CD14-positive monocyte (primary cell): ENCODE measurements around the gene PPFIBP2. TPM values are rescaled to one million over a fixed set of nuclear protein-coding genes. Genes with fewer than 3 reads are reported as not detected.

Experiments used
- DNase-seq, 3 donors: peaks; one replicate each; pipeline ENCODE4 v3.0.0-alpha.2; 2011 to 2022
- H2AFZ ChIP-seq: 2 replicates; pipeline ENCODE4 v1.6.0; 2012; ENCODE audit warnings: mild to moderate bottlenecking, low read depth, low read length, inconsistent platforms; ENCODE audit not compliant: insufficient read depth, poor library complexity, severe bottlenecking
- H3K27ac ChIP-seq, 2 donors: 1 replicate in 1 of 2; 2 replicates in 1 of 2; pipeline ENCODE4 v1.5.1; 2012 to 2013; ENCODE audit warnings: low read length in 2 of 2, control low read depth in 1 of 2, inconsistent platforms in 1 of 2, low read depth in 1 of 2, mild to moderate bottlenecking in 1 of 2
- H3K27me3 ChIP-seq, 2 donors: one replicate each; pipeline versions ENCODE4 v1.6.0 to v1.6.1; 2011 to 2013; ENCODE audit warnings: low read length in 2 of 2; ENCODE audit not compliant: control insufficient read depth in 2 of 2, insufficient read depth in 2 of 2
- H3K36me3 ChIP-seq, 2 donors: replicated peaks in 1 of 2; 1 replicate in 1 of 2; 2 replicates in 1 of 2; pipeline versions ENCODE4 v1.5.1 to v1.6.1; 2012 to 2013; ENCODE audit warnings: low read length in 2 of 2, control low read depth in 1 of 2, inconsistent platforms in 1 of 2, mild to moderate bottlenecking in 1 of 2; ENCODE audit not compliant: insufficient read depth in 2 of 2, control insufficient read depth in 1 of 2
- H3K4me1 ChIP-seq, 2 donors: 1 replicate in 1 of 2; 2 replicates in 1 of 2; pipeline versions ENCODE4 v1.5.1 to v1.6.1; 2012 to 2013; ENCODE audit warnings: low read length in 2 of 2, control low read depth in 1 of 2, inconsistent platforms in 1 of 2, mild to moderate bottlenecking in 1 of 2, moderate library complexity in 1 of 2; ENCODE audit not compliant: insufficient read depth in 2 of 2, control insufficient read depth in 1 of 2
- H3K4me2 ChIP-seq: replicated peaks from 2 replicates; pipeline ENCODE3; 2012; ENCODE audit warnings: low read length, moderate library complexity, mild to moderate bottlenecking; ENCODE audit not compliant: poor library complexity, severe bottlenecking; ENCODE audit errors: extremely low read depth
- H3K4me3 ChIP-seq, 3 experiments: fragments of 200-600 bp in 1 of 3; sonication (generic) in 1 of 3; replicated peaks in 1 of 3; 1 replicate in 2 of 3; 2 replicates in 1 of 3; pipeline ENCODE4 v1.5.1; 2011 to 2013; ENCODE audit warnings: low read length in 3 of 3, mild to moderate bottlenecking in 3 of 3, control low read depth in 2 of 3, low read depth in 2 of 3, inconsistent platforms in 1 of 3, moderate library complexity in 1 of 3
- H3K79me2 ChIP-seq: 2 replicates; pipeline ENCODE4 v1.6.0; 2012; ENCODE audit warnings: mild to moderate bottlenecking, control low read depth, inconsistent platforms, low read length, moderate library complexity; ENCODE audit not compliant: insufficient read depth
- H3K9ac ChIP-seq: 2 replicates; pipeline ENCODE4 v1.6.0; 2017; ENCODE audit warnings: low read length, mild to moderate bottlenecking; ENCODE audit not compliant: insufficient read depth, poor library complexity, severe bottlenecking
- H3K9me3 ChIP-seq, 2 donors: replicated peaks in 1 of 2; 1 replicate in 1 of 2; 2 replicates in 1 of 2; pipeline versions ENCODE4 v1.5.1 to v1.6.1; 2012 to 2013; ENCODE audit warnings: low read length in 2 of 2, control low read depth in 1 of 2; ENCODE audit not compliant: control insufficient read depth in 1 of 2, insufficient read depth in 1 of 2
- H4K20me1 ChIP-seq: 2 replicates; pipeline ENCODE4 v1.6.0; 2012; ENCODE audit warnings: mild to moderate bottlenecking, low read length, control low read depth, moderate library complexity; ENCODE audit not compliant: insufficient read depth
- H3K27ac Mint-ChIP-seq, 7 donors: one replicate each; pipeline ENCODE4 v1.8.0; 2020; ENCODE audit warnings: mild to moderate bottlenecking in 7 of 7, mixed read lengths in 7 of 7, moderate library complexity in 6 of 7, inconsistent platforms in 2 of 7
- H3K27me3 Mint-ChIP-seq, 3 donors: one replicate each; pipeline ENCODE4 v1.8.0; 2021 to 2022; ENCODE audit warnings: low read depth in 3 of 3, mild to moderate bottlenecking in 3 of 3, mixed read lengths in 3 of 3, moderate library complexity in 3 of 3, inconsistent platforms in 1 of 3
- H3K36me3 Mint-ChIP-seq, 2 donors: one replicate each; pipeline ENCODE4 v1.8.0; 2020; ENCODE audit warnings: mixed read lengths in 2 of 2, inconsistent platforms in 1 of 2, mild to moderate bottlenecking in 1 of 2
- H3K4me1 Mint-ChIP-seq: one replicate; pipeline ENCODE4 v1.8.0; 2020; ENCODE audit warnings: mild to moderate bottlenecking, mixed read lengths
- H3K4me3 Mint-ChIP-seq, 2 donors: one replicate each; pipeline ENCODE4 v1.8.0; 2020; ENCODE audit warnings: mild to moderate bottlenecking in 2 of 2, mixed read lengths in 2 of 2, moderate library complexity in 1 of 2
- H3K9me3 Mint-ChIP-seq, 7 donors: one replicate each; pipeline ENCODE4 v1.8.0; 2020 to 2022; ENCODE audit warnings: mixed read lengths in 7 of 7, mild to moderate bottlenecking in 6 of 7, moderate library complexity in 6 of 7, inconsistent platforms in 2 of 7
- WGBS: methylation state at CpG from one replicate; pipeline ENCODE4 v1.1.5; 2013; ENCODE audit warnings: missing lambda C conversion rate; ENCODE audit not compliant: insufficient coverage; 5-methylcytosine and 5-hydroxymethylcytosine counted together
- intact Hi-C, 2 donors: fragments of 100-400 bp; cut with micrococcal nuclease; formaldehyde crosslinking; loops; one replicate each; pipeline versions ENCODE4 v1.15.0 to v1.15.1; 2023
- polyA plus RNA-seq, 3 donors: library from polyadenylated mRNA; depleted of rRNA in 1 of 3; unstranded in 2 of 3; stranded (reverse) in 1 of 3; fragments of 300-500 nt in 2 of 3; fragments of >200 nt in 1 of 3; fragmentation: Illumina TruSeq in 2 of 3; gene quantifications; 1 replicate in 2 of 3; 2 replicates in 1 of 3; pipeline ENCODE4 v1.2.3, GENCODE V29; 2012 to 2021
- TF ChIP-seq, protein P1 (sequence below): fragments of 200-600 bp; IDR thresholded peaks from one replicate; pipeline ENCODE4 v1.8.0; 2022; ENCODE audit warnings: antibody characterized with exemption, mild to moderate bottlenecking

Gene PPFIBP2
- polyA plus RNA-seq, 3 donors, result 5.9 to 41.6 (median 8.6) TPM

DNA sequence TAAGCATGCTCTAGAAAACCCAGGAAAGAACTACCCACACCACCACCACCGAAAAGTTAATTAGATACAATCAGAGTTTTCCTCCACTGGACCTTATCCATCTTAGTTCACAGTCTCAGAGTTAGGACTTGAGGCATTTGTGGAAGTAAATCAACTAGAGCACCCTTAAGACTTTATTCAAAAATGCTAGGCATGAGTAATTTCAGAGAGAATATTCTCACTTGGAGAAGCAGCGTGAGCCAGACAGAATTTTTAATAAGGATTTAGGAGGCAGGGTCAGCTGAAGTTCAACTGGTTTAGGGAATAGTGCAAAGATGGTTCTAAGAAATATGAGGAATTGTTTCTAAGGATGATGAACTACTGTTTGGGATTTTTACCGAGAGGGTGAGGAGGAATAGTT is 29.7 kb upstream of the PPFIBP2 start:
- no peak overlapping the region for H3K4me2 ChIP-seq
- H3K36me3 ChIP-seq, result no peaks in the 10 kb centered on the region
- peaks cover 0 to 3% of the 10 kb centered on the region in 2 donors for H3K36me3 Mint-ChIP-seq
- intact Hi-C loops, result no loop called here
- no peaks in the 10 kb centered on the region for H3K9me3 ChIP-seq
- H3K9ac ChIP-seq, result no peak overlapping the region
- no peaks in the 10 kb centered on the region for H3K79me2 ChIP-seq
- H2AFZ ChIP-seq, result no peak overlapping the region
- no peak overlapping the region for H3K4me3 ChIP-seq
- no peaks in the 10 kb centered on the region for H3K27me3 ChIP-seq
- H3K9me3 Mint-ChIP-seq, result no peaks in the 10 kb centered on the region
- TF ChIP-seq, protein P1, sequence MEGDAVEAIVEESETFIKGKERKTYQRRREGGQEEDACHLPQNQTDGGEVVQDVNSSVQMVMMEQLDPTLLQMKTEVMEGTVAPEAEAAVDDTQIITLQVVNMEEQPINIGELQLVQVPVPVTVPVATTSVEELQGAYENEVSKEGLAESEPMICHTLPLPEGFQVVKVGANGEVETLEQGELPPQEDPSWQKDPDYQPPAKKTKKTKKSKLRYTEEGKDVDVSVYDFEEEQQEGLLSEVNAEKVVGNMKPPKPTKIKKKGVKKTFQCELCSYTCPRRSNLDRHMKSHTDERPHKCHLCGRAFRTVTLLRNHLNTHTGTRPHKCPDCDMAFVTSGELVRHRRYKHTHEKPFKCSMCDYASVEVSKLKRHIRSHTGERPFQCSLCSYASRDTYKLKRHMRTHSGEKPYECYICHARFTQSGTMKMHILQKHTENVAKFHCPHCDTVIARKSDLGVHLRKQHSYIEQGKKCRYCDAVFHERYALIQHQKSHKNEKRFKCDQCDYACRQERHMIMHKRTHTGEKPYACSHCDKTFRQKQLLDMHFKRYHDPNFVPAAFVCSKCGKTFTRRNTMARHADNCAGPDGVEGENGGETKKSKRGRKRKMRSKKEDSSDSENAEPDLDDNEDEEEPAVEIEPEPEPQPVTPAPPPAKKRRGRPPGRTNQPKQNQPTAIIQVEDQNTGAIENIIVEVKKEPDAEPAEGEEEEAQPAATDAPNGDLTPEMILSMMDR, result no peak
- H4K20me1 ChIP-seq, result no peaks in the 10 kb centered on the region
- peaks cover under 1% of the 10 kb centered on the region for H3K4me1 Mint-ChIP-seq
- peaks cover 0 to 5% (median 0%) of the 10 kb centered on the region in 3 donors for H3K27me3 Mint-ChIP-seq
- H3K4me1 ChIP-seq, result peaks cover 0 to under 1% of the 10 kb centered on the region in 2 donors
- no peak overlapping the region for H3K27ac Mint-ChIP-seq
- no peak for DNase-seq
- H3K27ac ChIP-seq, result no peak overlapping the region
- 94% methylated on average over 2 of the region's 3 CpGs for WGBS
- no peak overlapping the region for H3K4me3 Mint-ChIP-seq

DNA sequence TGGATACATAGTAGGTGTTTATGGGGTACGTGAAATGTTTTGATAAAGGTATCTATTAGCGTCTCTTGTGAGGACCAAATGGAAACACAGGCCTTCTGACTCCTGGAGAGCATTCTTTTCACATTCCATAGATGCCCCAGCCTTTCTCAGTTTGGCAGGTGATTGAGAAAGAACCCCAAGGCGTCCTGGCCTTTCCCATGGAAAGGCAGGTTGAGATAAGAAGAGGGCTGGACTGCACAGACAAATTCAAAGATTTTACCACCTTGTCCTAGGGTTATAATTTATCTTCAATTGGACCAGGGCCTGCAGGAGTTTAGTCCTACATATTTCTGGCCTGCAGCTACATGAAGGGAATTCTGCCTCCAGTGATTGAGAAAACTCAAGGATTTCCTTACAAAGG is 29.2 kb upstream of the PPFIBP2 start:
- TF ChIP-seq, protein P1, result no peak
- no peak overlapping the region for H3K27ac Mint-ChIP-seq
- no peak overlapping the region for H2AFZ ChIP-seq
- H3K9ac ChIP-seq, result no peak overlapping the region
- no peak for DNase-seq
- no peak overlapping the region for H3K4me2 ChIP-seq
- WGBS, result 100% methylated on average over 1 of the region's 3 CpGs
- peaks cover 5% of the 10 kb centered on the region for H3K4me1 Mint-ChIP-seq
- no peaks in the 10 kb centered on the region for H3K27me3 ChIP-seq
- no peak overlapping the region for H3K27ac ChIP-seq
- H3K4me1 ChIP-seq, result peaks cover 5 to 6% of the 10 kb centered on the region in 2 donors
- no peaks in the 10 kb centered on the region for H4K20me1 ChIP-seq
- H3K4me3 Mint-ChIP-seq, result no peak overlapping the region
- H3K27me3 Mint-ChIP-seq, result peaks cover 0 to 5% (median 0%) of the 10 kb centered on the region in 3 donors
- no peaks in the 10 kb centered on the region for H3K36me3 ChIP-seq
- no peak overlapping the region for H3K4me3 ChIP-seq
- intact Hi-C loops, result no loop called here
- H3K9me3 Mint-ChIP-seq, result no peaks in the 10 kb centered on the region
- peaks cover 0 to 3% of the 10 kb centered on the region in 2 donors for H3K36me3 Mint-ChIP-seq
- no peaks in the 10 kb centered on the region for H3K9me3 ChIP-seq
- no peaks in the 10 kb centered on the region for H3K79me2 ChIP-seq
